ENCODE data around the gene TLR10. TPM values are rescaled to one million over a fixed set of nuclear protein-coding genes. Genes with fewer than 3 reads are reported as not detected.
"Not testable (repeated sequence)": the region's sequence is repeated elsewhere in the genome, so short reads cannot be mapped to it uniquely, and the experiment has no call there.

TLR10 gene
- total RNA-seq, 3 donors from 2014 or later, result 0.48 to 1.3 (median 1.3) TPM

- H3K9me3 ChIP-seq, result no peaks in the 10 kb centered on the region
- H3K27ac ChIP-seq, result no peak overlapping the region
- intact Hi-C loops (cut with DNase I; ENCODE audit: low total_unique reads), result no loop called here
- DNase-seq (ENCODE audit: low spot score in 2 of 2), result no peak
- no peaks in the 10 kb centered on the region for H3K27me3 ChIP-seq
- H3K4me3 ChIP-seq, result no peak overlapping the region
- no peaks in the 10 kb centered on the region for H3K36me3 ChIP-seq
- TF ChIP-seq POLR2A (IDR thresholded peaks at IDR 0.05) (no peak), CTCF (IDR thresholded peaks at IDR 0.05) (no peak), POLR2AphosphoS5 (IDR thresholded peaks at IDR 0.05) (no peak)
- H3K4me1 ChIP-seq, result no peaks in the 10 kb centered on the region
Observed at GRCh38 chr4:38780833-38781484, 1.8 kb downstream of the TLR10 start.

- TF ChIP-seq POLR2AphosphoS5 (IDR thresholded peaks at IDR 0.05) (no peak), POLR2A (IDR thresholded peaks at IDR 0.05) (no peak), CTCF (IDR thresholded peaks at IDR 0.05) (no peak)
- Histone ChIP-seq H3K9me3 (no peaks in the 10 kb centered on the region), H3K4me3 (no peak overlapping the region), H3K27ac (no peak overlapping the region), H3K27me3 (no peaks in the 10 kb centered on the region), H3K36me3 (no peaks in the 10 kb centered on the region), H3K4me1 (no peaks in the 10 kb centered on the region)
- DNase-seq (ENCODE audit: low spot score in 2 of 2), result no peak
- intact Hi-C loops (cut with DNase I; ENCODE audit: low total_unique reads), result no loop called here
Observed at GRCh38 chr4:38779790-38780189, 3.0 kb downstream of the TLR10 start.

GRCh38 chr4:38777925-38778324 lies 4.9 kb downstream of the TLR10 start:
- H3K9me3 ChIP-seq; H3K27ac ChIP-seq; H3K36me3 ChIP-seq; H3K27me3 ChIP-seq; DNase-seq (ENCODE audit: low spot score in 2 of 2); H3K4me3 ChIP-seq; intact Hi-C loops (cut with DNase I; ENCODE audit: low total_unique reads); H3K4me1 ChIP-seq: not testable (repeated sequence)

GRCh38 chr4:38775326-38775725 lies 7.5 kb downstream of the TLR10 start:
- TF ChIP-seq POLR2A (IDR thresholded peaks at IDR 0.05), result no peak
- no peak for TF ChIP-seq CTCF (IDR thresholded peaks at IDR 0.05)
- no peak for TF ChIP-seq POLR2AphosphoS5 (IDR thresholded peaks at IDR 0.05)
- H3K9me3 ChIP-seq, result no peaks in the 10 kb centered on the region
- H3K27ac ChIP-seq, result no peak overlapping the region
- DNase-seq (ENCODE audit: low spot score in 2 of 2), result no peak
- H3K4me3 ChIP-seq, result no peak overlapping the region
- no peaks in the 10 kb centered on the region for H3K4me1 ChIP-seq
- H3K27me3 ChIP-seq, result no peaks in the 10 kb centered on the region
- intact Hi-C loops (cut with DNase I; ENCODE audit: low total_unique reads), result no loop called here
- H3K36me3 ChIP-seq, result no peaks in the 10 kb centered on the region

GRCh38 chr4:38774181-38774955 lies 8.4 kb downstream of the TLR10 start:
- H3K4me3 ChIP-seq, result no peak overlapping the region
- DNase-seq (ENCODE audit: low spot score in 2 of 2), result no peak
- no peak overlapping the region for H3K27ac ChIP-seq
- H3K4me1 ChIP-seq, result no peaks in the 10 kb centered on the region
- H3K9me3 ChIP-seq, result no peaks in the 10 kb centered on the region
- intact Hi-C loops (cut with DNase I; ENCODE audit: low total_unique reads), result no loop called here
- no peaks in the 10 kb centered on the region for H3K27me3 ChIP-seq
- TF ChIP-seq CTCF (IDR thresholded peaks at IDR 0.05) (no peak), POLR2A (IDR thresholded peaks at IDR 0.05) (no peak), POLR2AphosphoS5 (IDR thresholded peaks at IDR 0.05) (no peak)
- no peaks in the 10 kb centered on the region for H3K36me3 ChIP-seq

- H3K27ac ChIP-seq; DNase-seq (ENCODE audit: low spot score in 2 of 2); intact Hi-C loops (cut with DNase I; ENCODE audit: low total_unique reads); H3K4me3 ChIP-seq; H3K36me3 ChIP-seq; H3K27me3 ChIP-seq; H3K4me1 ChIP-seq; H3K9me3 ChIP-seq: not testable (repeated sequence)
Observed at GRCh38 chr4:38770281-38770680, 12.5 kb downstream of the TLR10 start.

Measured in breast epithelium (tissue), 4 donors.